Measurements from ENCODE around the gene KIF6. TPM values are rescaled to one million over a fixed set of nuclear protein-coding genes. Genes with fewer than 3 reads are reported as not detected.

KIF6 gene
- total RNA-seq, 1 experiment from 2014 or later, result 2.7 TPM

DNA sequence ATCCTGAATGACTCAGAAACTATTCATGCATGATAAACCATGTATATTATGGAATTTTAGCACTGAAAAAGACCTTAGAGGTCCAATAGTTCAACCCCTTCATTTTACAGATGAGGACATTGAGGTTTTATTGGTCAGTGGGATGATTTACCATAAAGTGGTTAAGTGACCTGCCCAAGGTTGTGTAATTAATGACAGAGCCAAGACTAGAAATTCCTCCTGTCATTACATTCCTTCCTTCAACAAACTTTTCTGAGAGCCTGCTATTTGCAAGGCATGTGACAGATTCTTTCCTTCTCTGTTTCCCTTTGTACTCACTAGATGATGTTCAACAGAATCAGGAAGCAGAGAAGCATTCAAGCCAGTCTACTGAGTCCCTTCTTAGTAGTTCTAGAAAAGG, 232.0 kb downstream of the KIF6 start:
- no TSS peak for BruUV-seq (replicated peaks)
- TF ChIP-seq, protein P1, sequence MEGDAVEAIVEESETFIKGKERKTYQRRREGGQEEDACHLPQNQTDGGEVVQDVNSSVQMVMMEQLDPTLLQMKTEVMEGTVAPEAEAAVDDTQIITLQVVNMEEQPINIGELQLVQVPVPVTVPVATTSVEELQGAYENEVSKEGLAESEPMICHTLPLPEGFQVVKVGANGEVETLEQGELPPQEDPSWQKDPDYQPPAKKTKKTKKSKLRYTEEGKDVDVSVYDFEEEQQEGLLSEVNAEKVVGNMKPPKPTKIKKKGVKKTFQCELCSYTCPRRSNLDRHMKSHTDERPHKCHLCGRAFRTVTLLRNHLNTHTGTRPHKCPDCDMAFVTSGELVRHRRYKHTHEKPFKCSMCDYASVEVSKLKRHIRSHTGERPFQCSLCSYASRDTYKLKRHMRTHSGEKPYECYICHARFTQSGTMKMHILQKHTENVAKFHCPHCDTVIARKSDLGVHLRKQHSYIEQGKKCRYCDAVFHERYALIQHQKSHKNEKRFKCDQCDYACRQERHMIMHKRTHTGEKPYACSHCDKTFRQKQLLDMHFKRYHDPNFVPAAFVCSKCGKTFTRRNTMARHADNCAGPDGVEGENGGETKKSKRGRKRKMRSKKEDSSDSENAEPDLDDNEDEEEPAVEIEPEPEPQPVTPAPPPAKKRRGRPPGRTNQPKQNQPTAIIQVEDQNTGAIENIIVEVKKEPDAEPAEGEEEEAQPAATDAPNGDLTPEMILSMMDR (conservative IDR thresholded peaks at IDR 0.05; ENCODE audit: low read depth, low read length), result no peak
- TF ChIP-seq EZH2 (IDR thresholded peaks at IDR 0.05; ENCODE audit: borderline replicate concordance, low read depth, low read length, poor library complexity, severe bottlenecking), result no peak
- DNase-seq (ENCODE audit: low spot score), result no peak

DNA sequence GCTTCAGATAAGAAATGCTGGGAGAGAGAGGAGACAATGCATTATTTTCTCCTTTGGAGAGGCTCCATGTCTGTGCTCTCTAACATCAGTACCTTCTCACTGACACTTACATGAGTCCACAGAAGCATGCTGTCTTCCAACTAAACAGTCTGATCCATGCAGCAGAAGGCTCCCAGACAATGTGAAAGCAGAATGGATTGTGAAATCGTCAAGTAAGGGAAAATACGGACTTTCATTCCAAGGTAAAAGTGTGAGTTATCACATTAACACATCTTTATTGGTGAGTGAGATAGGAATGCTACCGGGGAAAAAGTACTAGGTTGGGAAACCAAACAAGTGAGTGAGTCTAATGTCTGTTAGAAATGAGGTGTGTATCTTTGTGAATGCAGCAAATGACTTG, 235.1 kb downstream of the KIF6 start:
- ChIA-PET POLR2A (ENCODE audit: low non-redundant PET) (no interaction called here), CTCF (no interaction called here)
- intact Hi-C loops (cut with micrococcal nuclease; ENCODE audit: unreplicated experiment), result no loop called here
- Histone ChIP-seq H3K36me3 (ENCODE audit: insufficient read depth, low read length, poor library complexity, severe bottlenecking) (no peaks in the 10 kb centered on the region), H3K9me3 (ENCODE audit: low read depth, low read length, poor library complexity, severe bottlenecking) (no peaks in the 10 kb centered on the region), H3K27me3 (replicated peaks; ENCODE audit: insufficient read depth, low read depth, low read length, poor library complexity) (no peaks in the 10 kb centered on the region), H3K4me1 (ENCODE audit: insufficient read depth, low read length, poor library complexity, severe bottlenecking) (peaks cover 5% of the 10 kb centered on the region), H3K27ac (ENCODE audit: low read depth, low read length, poor library complexity, severe bottlenecking) (no peak overlapping the region), H3K4me3 (ENCODE audit: low read depth, low read length, poor library complexity, severe bottlenecking) (no peak overlapping the region)
- TF ChIP-seq EZH2 (IDR thresholded peaks at IDR 0.05; ENCODE audit: borderline replicate concordance, low read depth, low read length, poor library complexity, severe bottlenecking), result no peak
- TF ChIP-seq, protein P1 (conservative IDR thresholded peaks at IDR 0.05; ENCODE audit: low read depth, low read length), result no peak
- BruUV-seq (replicated peaks), result no TSS peak
- no peak for DNase-seq (ENCODE audit: low spot score)

More for the DNA sequence above, 232.0 kb downstream of the KIF6 start:
- CTCF ChIA-PET, result no interaction called here
- no peak overlapping the region for H3K4me3 ChIP-seq (ENCODE audit: low read depth, low read length, poor library complexity, severe bottlenecking)
- POLR2A ChIA-PET (ENCODE audit: low non-redundant PET), result no interaction called here
- no peaks in the 10 kb centered on the region for H3K36me3 ChIP-seq (ENCODE audit: insufficient read depth, low read length, poor library complexity, severe bottlenecking)
- H3K4me1 ChIP-seq (ENCODE audit: insufficient read depth, low read length, poor library complexity, severe bottlenecking), result peaks cover 12% of the 10 kb centered on the region
- intact Hi-C loops (cut with micrococcal nuclease; ENCODE audit: unreplicated experiment), result no loop called here
- no peaks in the 10 kb centered on the region for H3K27me3 ChIP-seq (replicated peaks; ENCODE audit: insufficient read depth, low read depth, low read length, poor library complexity)
- H3K9me3 ChIP-seq (ENCODE audit: low read depth, low read length, poor library complexity, severe bottlenecking), result no peaks in the 10 kb centered on the region
- H3K27ac ChIP-seq (ENCODE audit: low read depth, low read length, poor library complexity, severe bottlenecking), result no peak overlapping the region

DNA sequence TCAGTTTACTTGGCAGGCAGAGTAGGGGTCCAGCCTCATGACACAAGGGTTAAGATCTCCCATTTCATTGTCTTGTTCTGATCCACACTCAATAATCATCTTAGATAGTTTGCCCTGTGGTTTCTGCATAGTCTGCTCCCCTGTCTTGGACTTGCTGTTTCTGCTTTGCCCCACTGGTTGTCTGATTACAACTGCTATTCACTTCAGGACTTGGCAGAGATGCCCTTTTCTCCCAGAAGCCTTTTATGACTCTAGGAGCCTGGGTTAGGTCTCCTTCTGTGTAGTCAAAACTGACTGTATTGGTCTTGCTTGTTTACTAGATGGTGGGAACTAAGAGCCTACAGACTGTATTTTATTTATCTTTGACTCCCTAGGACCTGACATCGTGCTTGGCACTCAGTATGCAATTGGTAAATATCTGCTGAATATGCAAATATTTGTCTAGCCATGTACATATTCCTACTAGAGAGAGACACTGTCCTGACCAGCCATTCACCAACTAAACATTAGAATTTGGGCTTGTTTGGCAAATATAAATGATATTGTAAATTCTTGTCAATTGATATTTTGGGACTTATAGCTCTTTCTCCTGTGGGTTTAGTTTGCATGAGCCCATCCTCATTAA, 236.8 kb downstream of the KIF6 start:
- POLR2A ChIA-PET (ENCODE audit: low non-redundant PET), result no interaction called here
- no TSS peak for BruUV-seq (replicated peaks)
- intact Hi-C loops (cut with micrococcal nuclease; ENCODE audit: unreplicated experiment), result no loop called here
- TF ChIP-seq, protein P1 (conservative IDR thresholded peaks at IDR 0.05; ENCODE audit: low read depth, low read length), result no peak
- TF ChIP-seq EZH2 (IDR thresholded peaks at IDR 0.05; ENCODE audit: borderline replicate concordance, low read depth, low read length, poor library complexity, severe bottlenecking), result no peak
- Histone ChIP-seq H3K27me3 (replicated peaks; ENCODE audit: insufficient read depth, low read depth, low read length, poor library complexity) (no peaks in the 10 kb centered on the region), H3K9me3 (ENCODE audit: low read depth, low read length, poor library complexity, severe bottlenecking) (no peaks in the 10 kb centered on the region), H3K4me3 (ENCODE audit: low read depth, low read length, poor library complexity, severe bottlenecking) (no peak overlapping the region), H3K36me3 (ENCODE audit: insufficient read depth, low read length, poor library complexity, severe bottlenecking) (no peaks in the 10 kb centered on the region), H3K27ac (ENCODE audit: low read depth, low read length, poor library complexity, severe bottlenecking) (no peak overlapping the region), H3K4me1 (ENCODE audit: insufficient read depth, low read length, poor library complexity, severe bottlenecking) (no peaks in the 10 kb centered on the region)
- CTCF ChIA-PET, result no interaction called here
- no peak for DNase-seq (ENCODE audit: low spot score)
